Activated CD4-positive, alpha-beta T cell treated with anti-CD3 and anti-CD28 coated beads for 48 hours (primary cell): ENCODE data around the gene DEK.
"Not testable (repeated sequence)": the region's sequence is repeated elsewhere in the genome, so short reads cannot be mapped to it uniquely, and the experiment has no call there.

Experiments
- DNase-seq: peaks from one replicate; pipeline ENCODE4 v3.0.0-alpha.2; 2020

The DEK gene

DNA sequence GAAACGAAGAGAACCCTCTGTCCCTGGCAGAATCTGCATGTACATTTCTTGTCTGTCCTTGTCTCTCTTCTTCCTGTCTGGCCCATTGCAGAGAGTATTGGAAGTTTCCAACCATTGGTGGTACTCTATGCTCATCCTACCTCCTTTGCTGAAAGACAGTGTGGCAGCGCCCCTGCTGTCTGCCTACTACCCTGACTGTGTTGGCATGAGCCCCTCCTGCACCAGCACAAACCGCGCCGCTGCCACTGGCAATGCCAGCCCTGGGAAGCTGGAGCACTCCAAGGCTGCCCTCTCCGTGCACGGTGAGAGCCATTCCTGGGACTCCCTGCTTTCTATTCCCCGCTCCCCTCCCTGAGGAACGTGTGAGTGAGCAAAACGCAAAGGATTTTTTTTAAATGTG lies 76.6 kb downstream of the DEK start:
- DNase-seq: no peak

DNA sequence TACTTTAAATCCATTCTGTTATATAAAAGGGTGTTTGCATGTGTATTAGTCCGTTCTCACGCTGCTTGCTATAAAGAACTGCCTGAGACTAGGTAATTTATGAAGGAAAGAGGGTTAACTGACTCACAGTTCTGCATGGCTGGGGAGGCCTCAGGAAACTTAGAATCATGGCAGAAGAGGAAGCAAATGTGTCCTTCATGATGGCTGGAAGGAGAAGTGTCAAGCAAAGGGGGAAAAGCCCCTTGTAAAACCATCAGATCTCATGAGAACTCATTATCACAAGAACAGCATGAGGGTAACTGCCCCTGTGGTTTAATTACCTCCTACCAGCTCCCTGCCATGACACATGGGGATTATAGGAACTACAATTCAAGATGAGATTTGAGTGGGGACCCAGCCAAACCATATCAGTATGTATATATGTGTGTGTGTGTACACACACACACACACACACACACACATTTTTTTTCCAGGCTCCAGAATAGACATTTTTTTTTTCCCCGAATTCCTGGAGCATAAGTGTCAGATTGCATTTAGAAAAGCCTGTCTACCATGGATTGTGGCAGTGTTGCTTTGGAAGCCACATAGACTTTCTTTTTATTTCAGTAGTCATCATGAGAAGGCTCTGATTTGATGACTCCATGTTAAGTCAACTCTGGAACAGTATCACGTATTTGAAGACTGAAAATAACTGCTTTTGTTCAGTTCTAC lies 77.6 kb downstream of the DEK start:
- DNase-seq: no peak

- no peak for DNase-seq
These were observed 78.3 kb downstream of the DEK start for GRCh38 chr6:18186033-18186432.

- no peak for DNase-seq
These were observed 78.7 kb downstream of the DEK start for GRCh38 chr6:18185624-18186023.

- DNase-seq: no peak
These were observed 80.6 kb downstream of the DEK start for GRCh38 chr6:18183766-18184165.

DNA sequence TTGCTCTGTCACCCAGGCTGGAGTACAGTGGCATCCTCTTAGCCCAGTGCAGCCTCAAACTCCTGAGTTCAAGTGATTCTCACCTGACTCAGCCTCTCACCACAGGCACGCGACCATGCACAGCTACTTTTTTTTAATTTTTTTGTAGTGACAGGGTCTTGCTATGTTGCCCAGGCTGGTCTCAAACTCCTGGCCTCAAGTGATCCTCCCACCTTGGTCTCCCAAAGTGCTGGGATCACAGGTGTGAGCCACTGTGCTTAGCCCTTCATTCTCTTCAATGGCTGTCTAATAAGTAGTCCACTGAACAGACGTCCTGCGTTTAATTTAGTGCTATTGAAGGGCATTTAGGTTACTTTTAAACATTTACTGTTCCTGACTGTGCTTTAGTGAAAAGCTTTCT lies 81.8 kb downstream of the DEK start:
- DNase-seq: no peak

DNA sequence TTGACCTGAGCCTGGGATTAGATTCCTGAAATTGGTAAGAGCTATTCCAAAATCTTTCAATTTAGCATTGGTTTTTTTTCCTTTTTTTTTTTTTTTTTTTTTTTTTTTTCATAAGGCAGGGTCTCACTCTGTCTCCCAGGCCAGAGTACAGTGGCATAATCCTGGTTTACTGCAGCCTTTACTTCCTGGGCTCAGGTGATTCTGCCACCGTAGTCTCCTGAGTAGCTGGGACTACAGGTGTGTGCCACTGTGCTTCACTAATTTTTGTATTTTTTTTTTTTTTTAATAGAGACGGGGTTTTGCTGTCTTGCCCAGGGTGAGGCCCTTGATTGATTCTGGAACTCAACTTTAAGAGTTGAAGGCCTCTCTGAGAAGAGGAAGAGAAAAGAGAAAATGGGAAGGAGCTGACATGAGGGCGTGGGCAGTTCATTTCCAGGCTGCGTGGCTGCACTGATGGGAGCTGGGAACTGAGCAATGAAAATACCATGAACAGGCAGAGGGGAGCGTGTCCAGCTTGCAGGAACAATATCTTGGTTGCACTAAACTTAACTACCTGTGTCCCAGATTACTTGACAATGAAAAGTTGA lies 84.5 kb downstream of the DEK start:
- DNase-seq: no peak

DNA sequence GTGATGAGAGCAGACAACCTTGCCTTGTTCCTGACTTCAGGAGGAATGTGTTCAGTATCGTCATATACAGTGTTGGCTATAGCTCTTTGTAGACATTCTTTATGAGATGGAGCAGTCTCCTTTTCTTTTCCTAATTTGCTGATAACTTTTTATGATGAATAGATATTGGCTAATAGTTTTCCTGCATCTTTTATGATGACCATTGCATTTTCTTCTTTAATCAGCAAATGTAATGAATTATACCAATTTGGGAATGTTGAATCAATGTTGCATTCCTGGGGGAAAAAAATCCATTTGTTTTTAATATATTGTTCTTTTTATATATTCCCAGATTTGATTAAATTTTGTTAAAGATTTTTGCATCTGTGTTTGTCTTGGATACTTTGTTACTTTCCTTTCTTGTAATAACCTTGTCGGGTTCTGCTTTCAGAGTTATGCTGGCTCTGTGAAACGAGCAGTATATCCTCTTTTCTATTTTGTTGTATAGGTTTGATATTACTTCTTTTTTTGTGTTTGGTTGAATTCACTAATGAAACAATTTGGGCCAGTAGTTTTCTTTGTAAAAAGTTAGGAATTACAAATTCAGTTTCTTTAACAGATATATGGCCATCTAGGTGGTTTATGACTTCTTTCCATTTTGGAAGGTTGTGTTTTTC lies 85.2 kb downstream of the DEK start:
- no peak for DNase-seq

GRCh38 chr6:18177286-18177965 lies 86.9 kb downstream of the DEK start:
- no peak for DNase-seq

- DNase-seq: not testable (repeated sequence)
These were observed 88.1 kb downstream of the DEK start for GRCh38 chr6:18176198-18176597.
